B cell (primary cell): ENCODE results near the gene LTO1. TPM values are rescaled to one million over a fixed set of nuclear protein-coding genes. Genes with fewer than 3 reads are reported as not detected.

Source experiments
- ATAC-seq: fragments of 200-7000 bp; cut with Tn5 transposase; one replicate; pipeline ENCODE4 v1.10.0; 2021; ENCODE audit warnings: low read depth, mild to moderate bottlenecking, moderate number of reproducible peaks, moderate library complexity
- CTCF ChIA-PET: fragments of 350-600 bp; sonication (Branson Sonifier 250); formaldehyde crosslinking; loops from one replicate; lab custom pipeline; 2021; ENCODE audit warnings: antibody characterized with exemption, inconsistent platforms; lab: Charles Lee
- POLR2A ChIA-PET: fragments of 350-600 bp; sonication (Branson Sonifier 250); formaldehyde crosslinking; loops from one replicate; lab custom pipeline; 2021; ENCODE audit warnings: antibody characterized with exemption; lab: Charles Lee
- DNase-seq: peaks from one replicate; pipeline ENCODE4 v3.0.0; 2013
- H2AFZ ChIP-seq: 2 replicates; pipeline ENCODE4 v1.6.1; 2012; ENCODE audit warnings: mild to moderate bottlenecking, low read depth, low read length; ENCODE audit not compliant: insufficient read depth, poor library complexity, severe bottlenecking
- H3K27ac ChIP-seq, 2 donors: 1 replicate in 1 of 2; 2 replicates in 1 of 2; pipeline ENCODE4 v1.5.1; 2012 to 2013; ENCODE audit warnings: low read length in 2 of 2, mild to moderate bottlenecking in 2 of 2, moderate library complexity in 1 of 2
- H3K27me3 ChIP-seq, 4 experiments: fragments of 200-600 bp in 1 of 4; sonication (generic) in 1 of 4; replicated peaks in 1 of 4; 1 replicate in 2 of 4; 2 replicates in 2 of 4; pipeline versions ENCODE4 v1.6.1 to v1.7.0; 2013 to 2016; ENCODE audit warnings: low read length in 3 of 4, mild to moderate bottlenecking in 2 of 4, mixed read lengths in 1 of 4, moderate library complexity in 1 of 4; ENCODE audit not compliant: insufficient read depth in 4 of 4, control insufficient read depth in 3 of 4; ENCODE audit errors: control extremely low read depth in 1 of 4
- H3K36me3 ChIP-seq, 2 experiments: replicated peaks in 1 of 2; 1 replicate in 1 of 2; 2 replicates in 1 of 2; pipeline versions ENCODE4 v1.6.1 to v1.7.1; 2013; ENCODE audit warnings: low read length in 1 of 2; ENCODE audit not compliant: insufficient read depth in 2 of 2, control insufficient read depth in 1 of 2; ENCODE audit errors: control extremely low read depth in 1 of 2, extremely low read depth in 1 of 2
- H3K4me1 ChIP-seq, 2 donors: fragments of 200-600 bp in 1 of 2; sonication (generic) in 1 of 2; 1 replicate in 1 of 2; 2 replicates in 1 of 2; pipeline versions ENCODE4 v1.5.1 to v1.6.1; 2013 to 2017; ENCODE audit warnings: low read length in 2 of 2; ENCODE audit not compliant: control insufficient read depth in 2 of 2, insufficient read depth in 2 of 2
- H3K4me2 ChIP-seq: replicated peaks from 2 replicates; pipeline ENCODE3; 2012; ENCODE audit warnings: mild to moderate bottlenecking, low read depth, low read length; ENCODE audit not compliant: poor library complexity, severe bottlenecking
- H3K4me3 ChIP-seq, 5 experiments: fragments of 200-600 bp in 1 of 5; sonication (generic) in 1 of 5; 1 replicate in 3 of 5; 2 replicates in 2 of 5; pipeline versions ENCODE4 v1.5.1 to v1.7.0; 2011 to 2016; ENCODE audit warnings: low read length in 4 of 5, mild to moderate bottlenecking in 4 of 5, low read depth in 2 of 5, control low read depth in 1 of 5, moderate library complexity in 1 of 5; ENCODE audit not compliant: insufficient read depth in 1 of 5; ENCODE audit errors: control extremely low read depth in 1 of 5, extremely low read depth in 1 of 5
- H3K79me2 ChIP-seq: fragments of 200-600 bp; sonication (generic); one replicate; pipeline ENCODE4 v1.6.0; 2016; ENCODE audit warnings: low read length; ENCODE audit not compliant: control insufficient read depth, insufficient read depth
- H3K9ac ChIP-seq: fragments of 200-600 bp; sonication (generic); 2 replicates; pipeline ENCODE4 v1.6.1; 2017; ENCODE audit warnings: mild to moderate bottlenecking, low read length, moderate library complexity
- H3K9me3 ChIP-seq, 3 donors: one replicate each; pipeline versions ENCODE4 v1.6.1 to v1.7.1; 2013; ENCODE audit warnings: low read length in 2 of 3; ENCODE audit not compliant: control insufficient read depth in 2 of 3, insufficient read depth in 1 of 3; ENCODE audit errors: control extremely low read depth in 1 of 3
- H4K20me1 ChIP-seq: 2 replicates; pipeline ENCODE4 v1.6.0; 2012; ENCODE audit warnings: mild to moderate bottlenecking, low read length; ENCODE audit not compliant: insufficient read depth, control insufficient read depth, poor library complexity, severe bottlenecking
- H3K27ac Mint-ChIP-seq: one replicate; pipeline ENCODE4 v1.8.0; 2021; ENCODE audit warnings: mixed read lengths
- H3K27me3 Mint-ChIP-seq: one replicate; pipeline ENCODE4 v1.8.0; 2021; ENCODE audit warnings: mixed read lengths
- H3K4me1 Mint-ChIP-seq: one replicate; pipeline ENCODE4 v1.8.0; 2021; ENCODE audit warnings: mixed read lengths
- H3K4me3 Mint-ChIP-seq: one replicate; pipeline ENCODE4 v1.8.0; 2021; ENCODE audit warnings: mixed read lengths
- H3K9me3 Mint-ChIP-seq: one replicate; pipeline ENCODE4 v1.8.0; 2022; ENCODE audit warnings: mixed read lengths; ENCODE audit not compliant: insufficient read depth
- CTCF ChIP-seq: fragments of 200-600 bp; IDR thresholded peaks from one replicate; pipeline ENCODE4 v1.8.0; 2022; ENCODE audit warnings: antibody characterized with exemption, mild to moderate bottlenecking
- EZH2 ChIP-seq: IDR thresholded peaks from 2 replicates; pipeline ENCODE4 v1.6.1; 2012; ENCODE audit warnings: borderline replicate concordance, low read depth, mild to moderate bottlenecking, moderate library complexity, low read length; ENCODE audit not compliant: insufficient read depth, poor library complexity, severe bottlenecking
- WGBS: methylation state at CpG from one replicate; pipeline ENCODE4 v1.1.5; 2013; ENCODE audit warnings: missing lambda C conversion rate; ENCODE audit not compliant: insufficient coverage; 5-methylcytosine and 5-hydroxymethylcytosine counted together
- intact Hi-C: fragments of 100-400 bp; cut with micrococcal nuclease; formaldehyde crosslinking; loops from one replicate; pipeline ENCODE4 v1.10.0; 2022
- polyA plus RNA-seq: library from polyadenylated mRNA; depleted of rRNA; stranded (reverse); fragments of >200 nt; gene quantifications from 2 replicates; pipeline ENCODE4 v1.2.3, GENCODE V29; 2012
- total RNA-seq, 2 donors: library from RNA; stranded (reverse); fragments of 120-200 nt in 1 of 2; gene quantifications; 1 replicate in 1 of 2; 2 replicates in 1 of 2; pipeline versions ENCODE4 v1.2.3 to v1.2.4, GENCODE V29; 2013 to 2022

The LTO1 gene
- total and polyA plus RNA-seq, 2 donors (not counting 1 experiment from before 2014, with no cell fraction given), result 44.4 to 68.8 TPM

- Histone ChIP-seq H3K4me3 (no peak overlapping the region), H3K36me3 (peaks cover 0 to 1% of the 10 kb centered on the region in 2 experiments), H3K27me3 (no peaks in the 10 kb centered on the region), H3K79me2 (no peaks in the 10 kb centered on the region), H3K4me1 (no peaks in the 10 kb centered on the region), H3K27ac (no peak overlapping the region), H3K9ac (no peak overlapping the region), H3K4me2 (no peak overlapping the region), H2AFZ (no peak overlapping the region), H4K20me1 (no peaks in the 10 kb centered on the region), H3K9me3 (no peaks in the 10 kb centered on the region)
- intact Hi-C loops, result no loop called here
- Mint-ChIP-seq H3K27ac (no peak overlapping the region), H3K27me3 (no peaks in the 10 kb centered on the region), H3K4me3 (no peak overlapping the region), H3K4me1 (no peaks in the 10 kb centered on the region), H3K9me3 (no peaks in the 10 kb centered on the region)
- TF ChIP-seq EZH2 (no peak), CTCF (no peak)
- WGBS, result 88% methylated on average over 27 of the region's 27 CpGs
- no peak for DNase-seq
- CTCF ChIA-PET, result interaction anchor here (2.0 kb wide), 1 partner anchor 11 kb away, joined by 13 read pairs; no protein-coding TSS in a partner anchor
- no peak for ATAC-seq
- POLR2A ChIA-PET, result no interaction called here
Observed at GRCh38 chr11:69657911-69658625, 17.1 kb downstream of the LTO1 start.

DNA sequence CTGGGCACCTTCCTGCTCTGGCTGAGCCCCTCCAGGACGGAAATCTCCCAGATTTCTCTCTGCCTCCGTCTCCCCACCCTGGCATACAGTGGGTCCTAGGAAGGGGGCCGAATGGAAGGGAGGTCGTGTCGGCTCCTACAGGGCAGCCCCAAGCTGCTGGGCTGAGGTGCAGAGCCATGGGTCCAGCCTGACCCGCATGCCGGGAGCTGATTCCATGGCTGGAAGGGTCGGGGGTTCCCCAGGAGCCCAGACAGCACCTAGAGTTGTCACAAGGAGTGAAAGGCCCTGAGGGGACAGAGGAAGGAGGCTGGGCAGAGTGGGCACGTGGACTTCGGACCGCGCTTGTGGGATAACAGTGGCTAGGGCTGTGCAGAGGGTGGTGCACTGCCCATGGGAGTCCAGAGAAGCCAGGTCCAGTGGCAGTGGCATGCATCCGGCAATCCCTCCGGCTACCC is 17.7 kb downstream of the LTO1 start:
- ATAC-seq (no peak), DNase-seq (no peak)
- no peak overlapping the region for H3K4me3 Mint-ChIP-seq
- Histone ChIP-seq H3K4me3 (no peak overlapping the region), H3K4me1 (no peaks in the 10 kb centered on the region), H3K9ac (no peak overlapping the region), H3K9me3 (no peaks in the 10 kb centered on the region), H3K79me2 (no peaks in the 10 kb centered on the region), H3K27ac (no peak overlapping the region), H2AFZ (no peak overlapping the region), H4K20me1 (no peaks in the 10 kb centered on the region), H3K27me3 (no peaks in the 10 kb centered on the region), H3K4me2 (no peak overlapping the region), H3K36me3 (no peaks in the 10 kb centered on the region)
- no peaks in the 10 kb centered on the region for H3K9me3 Mint-ChIP-seq
- POLR2A ChIA-PET, result no interaction called here
- CTCF ChIA-PET, result no interaction called here
- H3K27ac Mint-ChIP-seq, result no peak overlapping the region
- TF ChIP-seq CTCF, result no peak
- TF ChIP-seq EZH2, result no peak
- WGBS, result 91% methylated on average over 14 of the region's 14 CpGs
- no peaks in the 10 kb centered on the region for H3K27me3 Mint-ChIP-seq
- intact Hi-C loops, result no loop called here
- H3K4me1 Mint-ChIP-seq, result no peaks in the 10 kb centered on the region
